G401 (cell line): ENCODE results near the gene ATP9B. TPM values are rescaled to one million over a fixed set of nuclear protein-coding genes. Genes with fewer than 3 reads are reported as not detected.

Experiments
- DNase-seq: peaks from one replicate; pipeline ENCODE4 v3.0.0-alpha.2; 2015; ENCODE audit warnings: low spot score
- in situ Hi-C: cut with HindIII; loops from 2 replicates; pipeline ENCODE4 v1.10.0; 2016; ENCODE audit warnings: low sequenced_read_pairs, mixed read lengths
- total RNA-seq: library from RNA; depleted of rRNA; stranded (reverse); fragments of >200 nt; shearing (Covaris generic); gene quantifications from 2 replicates; pipeline ENCODE4 v1.2.3, GENCODE V29; 2014

ATP9B gene
- total RNA-seq, 1 experiment from 2014 or later: 16.3 TPM

- DNase-seq: no peak
- in situ Hi-C loops: no loop called here
These were observed 147.0 kb downstream of the ATP9B start for GRCh38 chr18:79216176-79216575.

- in situ Hi-C loops: no loop called here
- peak; percentile 71 for DNase-seq
These were observed 148.9 kb downstream of the ATP9B start for GRCh38 chr18:79217979-79218604.

- in situ Hi-C loops: no loop called here
- peak; percentile 70 for DNase-seq
These were observed 149.5 kb downstream of the ATP9B start for GRCh38 chr18:79218605-79219190.

- peak; percentile 69 for DNase-seq
- in situ Hi-C loops: no loop called here
These were observed 151.9 kb downstream of the ATP9B start for GRCh38 chr18:79221136-79221535.

- in situ Hi-C loops: no loop called here
- DNase-seq: no peak
These were observed 153.6 kb downstream of the ATP9B start for GRCh38 chr18:79222790-79223189.

GRCh38 chr18:79223431-79223830 is 154.2 kb downstream of the ATP9B start:
- DNase-seq: no peak
- in situ Hi-C loops: no loop called here

GRCh38 chr18:79224381-79224780 is 155.2 kb downstream of the ATP9B start:
- peak; percentile 26 for DNase-seq
- in situ Hi-C loops: no loop called here

GRCh38 chr18:79227621-79228020 is 158.4 kb downstream of the ATP9B start:
- DNase-seq: no peak
- in situ Hi-C loops: no loop called here

GRCh38 chr18:79229431-79229830 is 160.2 kb downstream of the ATP9B start:
- DNase-seq: no peak
- in situ Hi-C loops: no loop called here

- no peak for DNase-seq
- in situ Hi-C loops: no loop called here
These were observed 165.2 kb downstream of the ATP9B start for GRCh38 chr18:79234438-79234837.

- DNase-seq: no peak
- in situ Hi-C loops: no loop called here
These were observed 170.4 kb downstream of the ATP9B start for GRCh38 chr18:79239631-79240030.

GRCh38 chr18:79241755-79242154 is 172.6 kb downstream of the ATP9B start:
- DNase-seq: no peak
- in situ Hi-C loops: no loop called here

- no peak for DNase-seq
- in situ Hi-C loops: no loop called here
These were observed 173.1 kb downstream of the ATP9B start for GRCh38 chr18:79242246-79242645.

GRCh38 chr18:79245517-79246001 is 176.4 kb downstream of the ATP9B start:
- in situ Hi-C loops: no loop called here
- DNase-seq: no peak

- DNase-seq: peak; percentile 79
- in situ Hi-C loops: no loop called here
These were observed 177.3 kb downstream of the ATP9B start for GRCh38 chr18:79246309-79247108.

- DNase-seq: no peak
- in situ Hi-C loops: no loop called here
These were observed 179.4 kb downstream of the ATP9B start for GRCh38 chr18:79248495-79249060.

- in situ Hi-C loops: no loop called here
- DNase-seq: no peak
These were observed 181.2 kb downstream of the ATP9B start for GRCh38 chr18:79250301-79250981.

- DNase-seq: no peak
- in situ Hi-C loops: no loop called here
These were observed 181.8 kb downstream of the ATP9B start for GRCh38 chr18:79251021-79251420.

- in situ Hi-C loops: no loop called here
- no peak for DNase-seq
These were observed 183.9 kb downstream of the ATP9B start for GRCh38 chr18:79252904-79253633.
